Liver (tissue), 9 donors: ENCODE data around the gene PTPRN2. TPM values are rescaled to one million over a fixed set of nuclear protein-coding genes. Genes with fewer than 3 reads are reported as not detected.

Experiments
- DNase-seq: peaks from one replicate; pipeline ENCODE4 v3.0.0-alpha.2; 2017; ENCODE audit warnings: low spot score
- H3K27ac ChIP-seq, 2 donors: one replicate each; pipeline ENCODE4 v1.7.0; 2013; ENCODE audit warnings: inconsistent platforms in 2 of 2, low read length in 2 of 2, control low read depth in 1 of 2, low read depth in 1 of 2, mild to moderate bottlenecking in 1 of 2
- H3K27me3 ChIP-seq, 4 donors: one replicate each; pipeline versions ENCODE4 v1.6.1 to v1.7.0; 2013; ENCODE audit warnings: low read length in 3 of 4, inconsistent platforms in 1 of 4, mild to moderate bottlenecking in 1 of 4, moderate library complexity in 1 of 4; ENCODE audit not compliant: control insufficient read depth in 4 of 4, insufficient read depth in 4 of 4
- H3K36me3 ChIP-seq, 4 donors: one replicate each; pipeline versions ENCODE4 v1.6.1 to v1.7.0; 2013; ENCODE audit warnings: low read length in 3 of 4, mild to moderate bottlenecking in 3 of 4, low read depth in 1 of 4, moderate library complexity in 1 of 4; ENCODE audit not compliant: control insufficient read depth in 4 of 4, insufficient read depth in 3 of 4
- H3K4me1 ChIP-seq, 4 donors: one replicate each; pipeline versions ENCODE4 v1.6.1 to v1.7.0; 2013; ENCODE audit warnings: low read length in 3 of 4, mild to moderate bottlenecking in 3 of 4, moderate library complexity in 1 of 4; ENCODE audit not compliant: control insufficient read depth in 4 of 4, insufficient read depth in 4 of 4
- H3K4me3 ChIP-seq, 3 donors: one replicate each; pipeline versions ENCODE4 v1.6.1 to v1.7.0; 2013; ENCODE audit warnings: low read length in 3 of 3, control low read depth in 1 of 3, low read depth in 1 of 3, mild to moderate bottlenecking in 1 of 3
- H3K9ac ChIP-seq, 2 donors: one replicate each; pipeline ENCODE4 v1.7.0; 2013; ENCODE audit warnings: low read length in 2 of 2, mild to moderate bottlenecking in 2 of 2, moderate library complexity in 2 of 2, control low read depth in 1 of 2, low read depth in 1 of 2
- H3K9me3 ChIP-seq, 4 donors: one replicate each; pipeline versions ENCODE4 v1.6.1 to v1.7.0; 2013; ENCODE audit warnings: low read length in 3 of 4; ENCODE audit not compliant: control insufficient read depth in 4 of 4
- ATF3 ChIP-seq: IDR thresholded peaks from 2 replicates; pipeline ENCODE4 v1.6.1; 2016; ENCODE audit warnings: antibody characterized with exemption
- CTCF ChIP-seq: fragments of 150-350 bp; IDR thresholded peaks from 2 replicates; pipeline ENCODE4 v1.5.1; 2017; ENCODE audit warnings: improper control_type of control experiment, low read depth, low read length; ENCODE audit not compliant: missing input control
- EGR1 ChIP-seq, 2 donors: IDR thresholded peaks; 2 replicates each; pipeline ENCODE4 v1.6.1; 2016 to 2018; ENCODE audit warnings: antibody characterized with exemption in 2 of 2, low read depth in 2 of 2
- GABPA ChIP-seq, 2 donors: IDR thresholded peaks in 1 of 2; conservative IDR thresholded peaks in 1 of 2; 2 replicates each; pipeline ENCODE4 v1.6.1; 2016; ENCODE audit warnings: antibody characterized with exemption in 2 of 2, mild to moderate bottlenecking in 1 of 2, moderate library complexity in 1 of 2
- HNF4A ChIP-seq, 2 donors: conservative IDR thresholded peaks; 2 replicates each; pipeline ENCODE4 v1.6.1; 2016; ENCODE audit warnings: antibody characterized with exemption in 2 of 2, mild to moderate bottlenecking in 2 of 2
- HNF4G ChIP-seq: IDR thresholded peaks from 2 replicates; pipeline ENCODE4 v1.6.1; 2016; ENCODE audit warnings: antibody characterized with exemption
- JUND ChIP-seq, 2 donors: IDR thresholded peaks; 2 replicates each; pipeline ENCODE4 v1.6.1; 2016; ENCODE audit warnings: antibody characterized with exemption in 2 of 2
- MAX ChIP-seq: IDR thresholded peaks from 2 replicates; pipeline ENCODE4 v1.6.1; 2016; ENCODE audit warnings: antibody characterized with exemption
- RXRA ChIP-seq, 2 donors: IDR thresholded peaks; 2 replicates each; pipeline ENCODE4 v1.6.1; 2017 to 2018; ENCODE audit warnings: antibody characterized with exemption in 2 of 2, mild to moderate bottlenecking in 1 of 2
- SP1 ChIP-seq: IDR thresholded peaks from 2 replicates; pipeline ENCODE4 v1.6.1; 2018; ENCODE audit warnings: antibody characterized with exemption, mild to moderate bottlenecking
- TAF1 ChIP-seq: conservative IDR thresholded peaks from 2 replicates; pipeline ENCODE4 v1.6.1; 2016; ENCODE audit warnings: antibody characterized with exemption, mild to moderate bottlenecking
- YY1 ChIP-seq: IDR thresholded peaks from 2 replicates; pipeline ENCODE4 v1.6.1; 2016; ENCODE audit warnings: antibody characterized with exemption, mild to moderate bottlenecking
- ZBTB33 ChIP-seq: IDR thresholded peaks from 2 replicates; pipeline ENCODE4 v1.6.1; 2016; ENCODE audit warnings: antibody characterized with exemption
- WGBS: extraction: QIAGEN DNeasy Blood & Tissue Kit; methylation state at CpG from one replicate; pipeline ENCODE4 v1.1.7; 2013; 5-methylcytosine and 5-hydroxymethylcytosine counted together
- polyA plus RNA-seq, 2 donors: library from polyadenylated mRNA; stranded (reverse) in 1 of 2; unstranded in 1 of 2; fragments of 200-250 nt in 1 of 2; fragments of >200 nt in 1 of 2; fragmentation: Nextera tagmentation in 1 of 2; extraction: Ambion mirVana in 1 of 2; gene quantifications; one replicate each; pipeline versions ENCODE4 v1.2.1 to v1.2.3, GENCODE V29; 2013 to 2015
- total RNA-seq, 2 donors: library from RNA; depleted of rRNA; stranded (reverse); fragments of >200 nt; gene quantifications; one replicate each; pipeline ENCODE4 v1.2.3, GENCODE V29; 2014
- donor health status: healthy.
- donor health status: healthy.
- donor health status: healthy.
- donor health status: healthy.
- donor health status: healthy.

PTPRN2 gene
- total and polyA plus RNA-seq, 4 donors: 0.75 to 1.9 (median 1.1) TPM

GRCh38 chr7:157773361-157773760 is 814.3 kb downstream of the PTPRN2 start:
- Histone ChIP-seq H3K27ac (no peak overlapping the region), H3K4me3 (no peak overlapping the region), H3K9ac (no peak overlapping the region), H3K27me3 (no peaks in the 10 kb centered on the region), H3K36me3 (no peaks in the 10 kb centered on the region), H3K9me3 (peaks cover 2 to 14% (median 7%) of the 10 kb centered on the region in 4 donors), H3K4me1 (no peaks in the 10 kb centered on the region)
- DNase-seq: no peak
- WGBS: 86% methylated on average over 9 of the region's 9 CpGs
- TF ChIP-seq EGR1 (IDR thresholded peaks at IDR 0.05; ENCODE audit: low read depth in 2 of 2): no peak
- TF ChIP-seq HNF4A (conservative IDR thresholded peaks at IDR 0.05): no peak
- TF ChIP-seq CTCF: no peak
- no peak for TF ChIP-seq ZBTB33
- TF ChIP-seq YY1: no peak
- TF ChIP-seq HNF4G: no peak
- no peak for TF ChIP-seq TAF1
- TF ChIP-seq SP1: no peak
- TF ChIP-seq GABPA (IDR thresholded peaks at IDR 0.05 in 1 of 2, conservative IDR thresholded peaks at IDR 0.05 in 1 of 2): no peak
- no peak for TF ChIP-seq ATF3
- no peak for TF ChIP-seq MAX
- no peak for TF ChIP-seq RXRA (IDR thresholded peaks at IDR 0.05)
- TF ChIP-seq JUND (IDR thresholded peaks at IDR 0.05): no peak

GRCh38 chr7:157772486-157773130 is 815.0 kb downstream of the PTPRN2 start:
- TF ChIP-seq HNF4G: no peak
- no peak for TF ChIP-seq JUND (IDR thresholded peaks at IDR 0.05)
- no peak for TF ChIP-seq ZBTB33
- TF ChIP-seq YY1: no peak
- no peak for TF ChIP-seq RXRA (IDR thresholded peaks at IDR 0.05)
- Histone ChIP-seq H3K36me3 (no peaks in the 10 kb centered on the region), H3K9me3 (peaks cover 2 to 14% (median 7%) of the 10 kb centered on the region in 4 donors), H3K27ac (no peak overlapping the region), H3K4me1 (no peaks in the 10 kb centered on the region), H3K4me3 (no peak overlapping the region), H3K9ac (no peak overlapping the region), H3K27me3 (no peaks in the 10 kb centered on the region)
- 94% methylated on average over 21 of the region's 21 CpGs for WGBS
- DNase-seq: no peak
